Measurements from ENCODE around the gene MRPL57.

Gene MRPL57

GRCh38 chr13:21225082-21225481, 48.6 kb downstream of the MRPL57 start:
- DNase-seq (no peak), ATAC-seq (ENCODE audit: insufficient read depth, low read depth) (no peak)
- TF ChIP-seq CTCF (IDR thresholded peaks at IDR 0.05; ENCODE audit: borderline replicate concordance, extremely low read depth, low read length, poor library complexity, severe bottlenecking) (no peak), EZH2 (IDR thresholded peaks at IDR 0.05; ENCODE audit: borderline replicate concordance, low read depth, low read length, severe bottlenecking) (no peak)
- no peak overlapping the region for H2AFZ ChIP-seq (ENCODE audit: low read depth, low read length)
- no peak overlapping the region for H3K9ac ChIP-seq (ENCODE audit: low read depth, low read length)
- no peaks in the 10 kb centered on the region for H3K27me3 ChIP-seq (ENCODE audit: insufficient read depth, low read length, poor library complexity)
- peaks cover 4% of the 10 kb centered on the region; the same call in 1 of the 2 replicates for H3K79me2 ChIP-seq (ENCODE audit: insufficient read depth, low read length)
- no peak overlapping the region for H3K4me3 ChIP-seq (ENCODE audit: low read depth in 1 of 2, low read length in 2 of 2)
- H3K27ac ChIP-seq (ENCODE audit: low read length), result peak overlapping the region; percentile 5; the same call in 1 of the 2 replicates
- peaks cover 27% of the 10 kb centered on the region for H3K4me1 ChIP-seq (ENCODE audit: insufficient read depth, low read length)
- peaks cover 7% of the 10 kb centered on the region for H3K9me3 ChIP-seq (ENCODE audit: insufficient read depth, low read length, severe bottlenecking)
- H3K36me3 ChIP-seq (ENCODE audit: insufficient read depth, low read length), result no peaks in the 10 kb centered on the region
- H4K20me1 ChIP-seq (ENCODE audit: insufficient read depth, low read length), result no peaks in the 10 kb centered on the region
- H3K4me2 ChIP-seq (ENCODE audit: insufficient read depth, low read length), result no peak overlapping the region

- no peaks in the 10 kb centered on the region for H3K36me3 ChIP-seq (ENCODE audit: insufficient read depth, low read length)
- no peaks in the 10 kb centered on the region for H3K79me2 ChIP-seq (ENCODE audit: insufficient read depth, low read length)
- H3K9ac ChIP-seq (ENCODE audit: low read depth, low read length), result no peak overlapping the region
- peak overlapping the region; percentile 10; the same call in 1 of the 2 replicates for H3K27ac ChIP-seq (ENCODE audit: low read length)
- H3K27me3 ChIP-seq (ENCODE audit: insufficient read depth, low read length, poor library complexity), result no peaks in the 10 kb centered on the region
- no peak overlapping the region for H3K4me2 ChIP-seq (ENCODE audit: insufficient read depth, low read length)
- no peak overlapping the region for H2AFZ ChIP-seq (ENCODE audit: low read depth, low read length)
- peaks cover 7% of the 10 kb centered on the region for H3K9me3 ChIP-seq (ENCODE audit: insufficient read depth, low read length, severe bottlenecking)
- DNase-seq, result no peak
- H3K4me3 ChIP-seq (ENCODE audit: low read depth in 1 of 2, low read length in 2 of 2), result no peak overlapping the region
- ATAC-seq (ENCODE audit: insufficient read depth, low read depth), result no peak
- TF ChIP-seq CTCF (IDR thresholded peaks at IDR 0.05; ENCODE audit: borderline replicate concordance, extremely low read depth, low read length, poor library complexity, severe bottlenecking) (no peak), EZH2 (IDR thresholded peaks at IDR 0.05; ENCODE audit: borderline replicate concordance, low read depth, low read length, severe bottlenecking) (no peak)
- no peaks in the 10 kb centered on the region for H4K20me1 ChIP-seq (ENCODE audit: insufficient read depth, low read length)
- H3K4me1 ChIP-seq (ENCODE audit: insufficient read depth, low read length), result peaks cover 27% of the 10 kb centered on the region
Measured at GRCh38 chr13:21225841-21226581, 49.6 kb downstream of the MRPL57 start.

- Histone ChIP-seq H3K36me3 (ENCODE audit: insufficient read depth, low read length) (no peaks in the 10 kb centered on the region), H3K27ac (ENCODE audit: low read length) (peak overlapping the region; percentile 38), H3K27me3 (ENCODE audit: insufficient read depth, low read length, poor library complexity) (no peaks in the 10 kb centered on the region), H3K4me1 (ENCODE audit: insufficient read depth, low read length) (peaks cover 42% of the 10 kb centered on the region), H3K9me3 (ENCODE audit: insufficient read depth, low read length, severe bottlenecking) (no peaks in the 10 kb centered on the region), H3K9ac (ENCODE audit: low read depth, low read length) (no peak overlapping the region), H4K20me1 (ENCODE audit: insufficient read depth, low read length) (no peaks in the 10 kb centered on the region), H3K4me2 (ENCODE audit: insufficient read depth, low read length) (no peak overlapping the region), H3K4me3 (ENCODE audit: low read depth in 1 of 2, low read length in 2 of 2) (no peak overlapping the region), H2AFZ (ENCODE audit: low read depth, low read length) (no peak overlapping the region), H3K79me2 (ENCODE audit: insufficient read depth, low read length) (no peaks in the 10 kb centered on the region)
- TF ChIP-seq CTCF (IDR thresholded peaks at IDR 0.05; ENCODE audit: borderline replicate concordance, extremely low read depth, low read length, poor library complexity, severe bottlenecking) (no peak), EZH2 (IDR thresholded peaks at IDR 0.05; ENCODE audit: borderline replicate concordance, low read depth, low read length, severe bottlenecking) (no peak)
- DNase-seq, result no peak
- no peak for ATAC-seq (ENCODE audit: insufficient read depth, low read depth)
Measured at GRCh38 chr13:21227917-21228316, 51.5 kb downstream of the MRPL57 start.

All from DND-41 (cell line).